Pancreas (tissue), 10 donors: ENCODE data around the gene DACH1. TPM values are rescaled to one million over a fixed set of nuclear protein-coding genes. Genes with fewer than 3 reads are reported as not detected.

Source experiments
- ATAC-seq, 4 donors: fragments of 200-7000 bp; cut with Tn5 transposase; one replicate each; pipeline versions ENCODE4 v1.8.0 to v1.9.1; 2020; ENCODE audit warnings: mild to moderate bottlenecking in 4 of 4, moderate library complexity in 4 of 4
- DNase-seq, 6 donors: peaks; one replicate each; pipeline ENCODE4 v3.0.0-alpha.2; 2020
- FAIRE-seq: peaks from 2 replicates; lab custom pipeline; 2012; peaks lifted over from hg19 to GRCh38; lab: Jason Lieb, UNC
- H3K27ac ChIP-seq, 4 donors: fragments of 200-600 bp; sonication (generic); 1 replicate in 3 of 4; 2 replicates in 1 of 4; pipeline versions ENCODE4 v1.5.0 to v1.8.0; 2020
- H3K27me3 ChIP-seq, 4 donors: fragments of 200-600 bp; one replicate each; pipeline ENCODE4 v1.8.0; 2021
- H3K36me3 ChIP-seq, 3 donors: fragments of 200-600 bp; sonication (generic) in 1 of 3; one replicate each; pipeline versions ENCODE4 v1.5.0 to v1.8.0; 2020 to 2021
- H3K4me1 ChIP-seq, 3 donors: fragments of 200-600 bp; one replicate each; pipeline ENCODE4 v1.8.0; 2021
- H3K4me3 ChIP-seq, 4 donors: fragments of 200-600 bp; sonication (generic) in 2 of 4; one replicate each; pipeline versions ENCODE4 v1.5.0 to v1.8.0; 2020 to 2021
- H3K9me3 ChIP-seq, 4 donors: fragments of 200-600 bp; one replicate each; pipeline ENCODE4 v1.8.0; 2021
- CTCF ChIP-seq, 4 donors: fragments of 200-600 bp; sonication (generic) in 3 of 4; IDR thresholded peaks; one replicate each; pipeline versions ENCODE4 v1.5.0 to v1.8.0; 2021; ENCODE audit warnings: antibody characterized with exemption in 4 of 4
- WGBS, 2 donors: extraction: QIAGEN DNeasy Blood & Tissue Kit; methylation state at CpG; one replicate each; pipeline ENCODE4 v1.1.7; 2013; 5-methylcytosine and 5-hydroxymethylcytosine counted together
- intact Hi-C, 3 donors: fragments of 100-400 bp; cut with DNase I; formaldehyde crosslinking; loops; one replicate each; pipeline versions ENCODE4 v1.11.1 to v1.14.2; 2022
- polyA plus RNA-seq, 2 donors: library from polyadenylated mRNA; stranded (reverse); fragments of 200-250 nt; gene quantifications; one replicate each; pipeline ENCODE4 v1.2.3, GENCODE V29; 2013
- total RNA-seq, 6 donors: library from RNA; stranded (reverse); fragmentation: NEBNext Ultra II Directional in 4 of 6; extraction: Animal tissue kit (Norgen Biotek cat#: 25700) in 4 of 6; gene quantifications; one replicate each; pipeline versions ENCODE4 v1.2.1 to v1.2.4, GENCODE V29; 2021 to 2023
- donor health status: healthy with polysubstance abuse.
- donor health status: DM: no; HTN: no; CAD: no; lungs with moderate emphysema.
- donor health status: DM: no; HTN: no; CAD: no.
- donor health status: control.
- donor health status: control.
- donor health status: Bipolar disorder and iron deficiency.
- donor health status: DM: yes; HTN: yes; CAD: no.
- donor health status: DM: no; HTN: no; CAD: no.
- donor health status: DM: no; HTN: no; CAD: no.
- donor health status: DM: yes; HTN: yes; CAD: no.

Gene DACH1
- total and polyA plus RNA-seq, 8 donors: 0.73 to 5.5 (median 1.7) TPM

- WGBS, 2 donors: 88 to 89% methylated on average over 5 of the region's 5 CpGs
- Histone ChIP-seq H3K27me3 (no peaks in the 10 kb centered on the region), H3K36me3 (no peaks in the 10 kb centered on the region), H3K27ac (no peak overlapping the region), H3K4me1 (peaks cover 0 to 4% (median 0%) of the 10 kb centered on the region in 3 donors), H3K4me3 (no peak overlapping the region), H3K9me3 (no peaks in the 10 kb centered on the region)
- ATAC-seq (no peak), FAIRE-seq (no peak), DNase-seq (no peak)
- intact Hi-C loops: no loop called here
- no peak for TF ChIP-seq CTCF (IDR thresholded peaks at IDR 0.05)
Measured at GRCh38 chr13:71877256-71877653, 10.3 kb upstream of the DACH1 start.

DNA sequence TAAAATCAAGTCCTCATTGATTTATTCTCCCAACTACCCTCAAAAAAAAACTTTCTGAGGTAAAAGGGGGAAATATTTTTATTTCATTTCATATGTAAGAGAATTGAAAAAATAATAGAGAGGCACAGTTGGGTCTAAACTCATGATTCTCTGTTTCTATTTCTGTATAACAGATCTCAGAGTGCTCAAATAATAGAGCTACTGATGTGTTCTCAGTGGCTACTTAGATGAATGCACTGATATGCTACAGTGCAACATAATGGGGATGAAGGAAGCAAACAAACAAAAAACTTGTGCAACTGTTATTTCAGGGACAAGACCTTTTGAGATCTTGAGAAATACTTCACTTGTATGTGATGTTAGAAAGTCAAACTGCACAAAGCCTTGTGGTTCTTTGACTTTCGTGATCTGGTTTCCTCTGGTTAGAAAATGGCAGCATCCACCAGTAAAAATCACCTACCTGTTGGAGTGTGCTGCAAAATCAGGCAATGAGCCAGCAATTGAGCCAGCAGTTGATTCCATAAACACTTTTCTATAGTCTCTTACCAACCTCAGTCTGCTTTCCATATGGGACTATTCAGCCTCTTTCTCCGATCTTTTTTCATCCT, 9.7 kb upstream of the DACH1 start:
- no peak for TF ChIP-seq CTCF (IDR thresholded peaks at IDR 0.05)
- FAIRE-seq (no peak), DNase-seq (no peak), ATAC-seq (no peak)
- intact Hi-C loops: no loop called here
- Histone ChIP-seq H3K4me3 (no peak overlapping the region), H3K27ac (no peak overlapping the region), H3K27me3 (no peaks in the 10 kb centered on the region), H3K4me1 (no peaks in the 10 kb centered on the region), H3K9me3 (no peaks in the 10 kb centered on the region), H3K36me3 (no peaks in the 10 kb centered on the region)
- 86 to 92% methylated on average over 2 of the region's 2 CpGs for WGBS, 2 donors

- no peak for TF ChIP-seq CTCF (IDR thresholded peaks at IDR 0.05)
- Histone ChIP-seq H3K36me3 (no peaks in the 10 kb centered on the region), H3K9me3 (no peaks in the 10 kb centered on the region), H3K4me3 (no peak overlapping the region), H3K27me3 (no peaks in the 10 kb centered on the region), H3K4me1 (no peaks in the 10 kb centered on the region), H3K27ac (no peak overlapping the region)
- intact Hi-C loops: no loop called here
- DNase-seq (no peak), ATAC-seq (no peak), FAIRE-seq (no peak)
- WGBS, 2 donors: 73 to 77% methylated on average over 5 of the region's 5 CpGs
Measured at GRCh38 chr13:71875823-71876222, 8.8 kb upstream of the DACH1 start.

- WGBS, 2 donors: 59 to 69% methylated on average over 2 of the region's 2 CpGs
- no peak for TF ChIP-seq CTCF (IDR thresholded peaks at IDR 0.05)
- DNase-seq (no peak), FAIRE-seq (no peak), ATAC-seq (no peak)
- Histone ChIP-seq H3K4me3 (no peak overlapping the region), H3K27me3 (no peaks in the 10 kb centered on the region), H3K9me3 (no peaks in the 10 kb centered on the region), H3K27ac (no peak overlapping the region), H3K4me1 (no peaks in the 10 kb centered on the region), H3K36me3 (no peaks in the 10 kb centered on the region)
- intact Hi-C loops: no loop called here
Measured at GRCh38 chr13:71874458-71874857, 7.5 kb upstream of the DACH1 start.

DNA sequence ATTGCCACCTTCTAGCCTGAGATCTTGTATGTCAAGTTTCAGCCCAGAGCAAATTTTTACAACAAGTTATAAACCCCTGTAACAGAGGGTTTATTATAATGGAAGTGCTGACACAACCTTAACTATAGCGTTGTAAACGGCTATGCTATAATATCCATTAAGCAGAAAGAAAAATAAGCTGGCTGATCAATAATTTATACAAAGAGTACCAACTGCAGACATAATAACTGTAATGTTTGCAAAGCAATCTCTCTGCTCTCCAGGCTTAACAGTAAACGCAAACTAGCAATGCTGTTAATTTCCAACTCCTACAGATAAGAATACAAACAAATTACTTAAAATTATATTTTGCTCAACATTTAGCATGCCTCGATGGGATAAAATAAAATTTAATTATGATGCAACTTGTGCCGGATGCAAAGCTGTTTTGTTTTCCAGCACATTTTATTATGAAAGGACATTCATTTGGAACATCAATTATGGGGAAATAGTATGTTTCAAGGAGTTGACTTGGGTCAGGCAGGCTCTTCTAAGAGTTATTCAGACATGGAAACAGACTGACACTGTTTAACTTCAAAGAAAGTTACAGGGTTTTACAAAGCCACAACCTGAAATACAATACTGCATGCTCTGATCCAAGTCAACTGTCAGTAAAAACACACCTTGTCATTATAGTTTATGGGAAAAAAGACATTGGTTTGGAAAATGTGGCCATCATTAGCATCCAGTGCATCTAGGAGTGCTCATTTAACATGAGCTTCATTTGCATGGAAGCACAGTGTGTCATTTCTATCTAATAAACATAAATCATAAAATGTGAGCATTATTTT, 6.6 kb upstream of the DACH1 start:
- WGBS, 2 donors: 18 to 21% methylated on average over 5 of the region's 5 CpGs
- Histone ChIP-seq H3K4me1 (no peaks in the 10 kb centered on the region), H3K27ac (no peak overlapping the region), H3K36me3 (no peaks in the 10 kb centered on the region), H3K9me3 (no peaks in the 10 kb centered on the region), H3K27me3 (peaks cover 0 to 6% (median 0%) of the 10 kb centered on the region in 4 donors), H3K4me3 (no peak overlapping the region)
- ATAC-seq: no peak
- TF ChIP-seq CTCF (IDR thresholded peaks at IDR 0.05): no peak
- intact Hi-C loops: no loop called here
- no peak for DNase-seq
- FAIRE-seq: no peak
